Testis (tissue), 2 donors: Measurements from ENCODE around the gene KLHDC9.

Experiments
- POLR2A ChIP-seq: fragments of 450-650 bp; IDR thresholded peaks from one replicate; pipeline ENCODE4 v1.6.1; 2017; ENCODE audit warnings: antibody characterized with exemption, mild to moderate bottlenecking, moderate library complexity
- TF ChIP-seq, protein P1 (sequence below), 3 experiments: fragments of 450-650 bp in 2 of 3; fragments of 200-600 bp in 1 of 3; sonication (generic) in 1 of 3; IDR thresholded peaks; one replicate each; pipeline ENCODE4 v1.5.1; 2016 to 2019; ENCODE audit warnings: antibody characterized with exemption in 3 of 3, mild to moderate bottlenecking in 2 of 3, moderate library complexity in 1 of 3

DNA sequence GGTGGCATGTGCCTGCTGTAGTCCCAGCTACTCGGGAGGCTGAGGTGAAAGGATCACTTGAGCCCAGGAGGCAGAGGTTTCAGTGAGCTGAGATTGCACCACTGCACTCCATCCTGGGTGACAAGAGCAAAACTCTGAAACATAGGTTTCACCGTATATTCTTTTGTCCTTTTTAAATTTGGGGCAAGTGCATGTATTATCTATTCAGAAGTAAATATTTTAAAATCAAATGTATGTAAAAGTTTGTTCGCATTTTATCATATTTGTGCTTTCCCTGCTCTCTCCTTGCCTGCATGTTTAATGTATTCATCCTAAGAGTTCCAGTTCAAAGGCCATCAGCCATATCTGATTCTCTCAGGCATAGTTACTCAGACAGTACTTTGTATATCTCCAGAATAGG, 47.7 kb downstream of the KLHDC9 start:
- TF ChIP-seq, protein P1, sequence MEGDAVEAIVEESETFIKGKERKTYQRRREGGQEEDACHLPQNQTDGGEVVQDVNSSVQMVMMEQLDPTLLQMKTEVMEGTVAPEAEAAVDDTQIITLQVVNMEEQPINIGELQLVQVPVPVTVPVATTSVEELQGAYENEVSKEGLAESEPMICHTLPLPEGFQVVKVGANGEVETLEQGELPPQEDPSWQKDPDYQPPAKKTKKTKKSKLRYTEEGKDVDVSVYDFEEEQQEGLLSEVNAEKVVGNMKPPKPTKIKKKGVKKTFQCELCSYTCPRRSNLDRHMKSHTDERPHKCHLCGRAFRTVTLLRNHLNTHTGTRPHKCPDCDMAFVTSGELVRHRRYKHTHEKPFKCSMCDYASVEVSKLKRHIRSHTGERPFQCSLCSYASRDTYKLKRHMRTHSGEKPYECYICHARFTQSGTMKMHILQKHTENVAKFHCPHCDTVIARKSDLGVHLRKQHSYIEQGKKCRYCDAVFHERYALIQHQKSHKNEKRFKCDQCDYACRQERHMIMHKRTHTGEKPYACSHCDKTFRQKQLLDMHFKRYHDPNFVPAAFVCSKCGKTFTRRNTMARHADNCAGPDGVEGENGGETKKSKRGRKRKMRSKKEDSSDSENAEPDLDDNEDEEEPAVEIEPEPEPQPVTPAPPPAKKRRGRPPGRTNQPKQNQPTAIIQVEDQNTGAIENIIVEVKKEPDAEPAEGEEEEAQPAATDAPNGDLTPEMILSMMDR (IDR thresholded peaks at IDR 0.05): no peak
- no peak for TF ChIP-seq POLR2A
